GM18502 (cell line): ENCODE results near the gene ATP1A1.

Experiments used
- ATAC-seq: cut with Tn5 transposase; IDR thresholded peaks from one replicate; pipeline ENCODE4 v1.9.1; 2021; ENCODE audit warnings: mild to moderate bottlenecking; ENCODE audit not compliant: unreplicated experiment, poor library complexity

Gene ATP1A1

GRCh38 chr1:116372651-116373430 is at the start of gene ATP1A1:
Gene ATP1A1, plus strand, starts transcription at chr1:116373244. Its CDS starts 268 bp downstream, at chr1:116373512.
- ATAC-seq, result peak; percentile 70

- no peak for ATAC-seq
These were observed 49.6 kb upstream of the ATP1A1 start for GRCh38 chr1:116323491-116323890.

GRCh38 chr1:116324411-116324810 is 48.6 kb upstream of the ATP1A1 start:
- no peak for ATAC-seq

GRCh38 chr1:116325104-116325503 is 47.9 kb upstream of the ATP1A1 start:
- ATAC-seq, result no peak

- ATAC-seq, result no peak
These were observed 47.1 kb upstream of the ATP1A1 start for GRCh38 chr1:116325922-116326321.

GRCh38 chr1:116326486-116326885 is 46.6 kb upstream of the ATP1A1 start:
- no peak for ATAC-seq

GRCh38 chr1:116328671-116329070 is 44.4 kb upstream of the ATP1A1 start:
- no peak for ATAC-seq

- no peak for ATAC-seq
These were observed 43.3 kb upstream of the ATP1A1 start for GRCh38 chr1:116329524-116330341.

GRCh38 chr1:116330342-116330652 is 42.7 kb upstream of the ATP1A1 start:
- ATAC-seq, result no peak

GRCh38 chr1:116330846-116331245 is 42.2 kb upstream of the ATP1A1 start:
- no peak for ATAC-seq

GRCh38 chr1:116331523-116331922 is 41.5 kb upstream of the ATP1A1 start:
- ATAC-seq, result no peak

GRCh38 chr1:116332451-116332850 is 40.6 kb upstream of the ATP1A1 start:
- ATAC-seq, result no peak

GRCh38 chr1:116333171-116334014 is 39.7 kb upstream of the ATP1A1 start:
- ATAC-seq, result no peak

GRCh38 chr1:116334015-116334547 is 39.0 kb upstream of the ATP1A1 start:
- ATAC-seq, result no peak

GRCh38 chr1:116334868-116335635 is 38.0 kb upstream of the ATP1A1 start:
- ATAC-seq, result no peak

GRCh38 chr1:116335850-116336624 is 37.0 kb upstream of the ATP1A1 start:
- no peak for ATAC-seq

GRCh38 chr1:116337398-116337797 is 35.6 kb upstream of the ATP1A1 start:
- no peak for ATAC-seq

- no peak for ATAC-seq
These were observed 34.6 kb upstream of the ATP1A1 start for GRCh38 chr1:116338400-116338799.
